Astrocyte of the spinal cord (primary cell): ENCODE data around the gene TMPRSS3.
A peak's percentile ranks its signal among the peaks of the same experiment; 100 is the strongest.
"Not testable (repeated sequence)": the region's sequence is repeated elsewhere in the genome, so short reads cannot be mapped to it uniquely, and the experiment has no call there.

Source experiments
- DNase-seq: peaks from one replicate; pipeline ENCODE4 v3.0.0; 2011; ENCODE audit warnings: low read depth, low spot score
- H3K4me3 ChIP-seq: 2 replicates; pipeline ENCODE4 v1.5.1; 2011; ENCODE audit warnings: low read depth, mild to moderate bottlenecking, low read length, moderate library complexity
- in situ Hi-C: cut with HindIII; loops from 2 replicates; pipeline ENCODE4 v1.10.0; 2017; ENCODE audit warnings: low sequenced_read_pairs
- TF ChIP-seq, protein P1 (sequence below): IDR thresholded peaks from 2 replicates; pipeline ENCODE4 v1.5.1; 2012; ENCODE audit warnings: low read depth, mild to moderate bottlenecking, low read length, inconsistent platforms

Gene TMPRSS3

GRCh38 chr21:42411891-42412635 lies 16.2 kb upstream of the TMPRSS3 start:
- peak; percentile 5 for DNase-seq
- TF ChIP-seq, protein P1, sequence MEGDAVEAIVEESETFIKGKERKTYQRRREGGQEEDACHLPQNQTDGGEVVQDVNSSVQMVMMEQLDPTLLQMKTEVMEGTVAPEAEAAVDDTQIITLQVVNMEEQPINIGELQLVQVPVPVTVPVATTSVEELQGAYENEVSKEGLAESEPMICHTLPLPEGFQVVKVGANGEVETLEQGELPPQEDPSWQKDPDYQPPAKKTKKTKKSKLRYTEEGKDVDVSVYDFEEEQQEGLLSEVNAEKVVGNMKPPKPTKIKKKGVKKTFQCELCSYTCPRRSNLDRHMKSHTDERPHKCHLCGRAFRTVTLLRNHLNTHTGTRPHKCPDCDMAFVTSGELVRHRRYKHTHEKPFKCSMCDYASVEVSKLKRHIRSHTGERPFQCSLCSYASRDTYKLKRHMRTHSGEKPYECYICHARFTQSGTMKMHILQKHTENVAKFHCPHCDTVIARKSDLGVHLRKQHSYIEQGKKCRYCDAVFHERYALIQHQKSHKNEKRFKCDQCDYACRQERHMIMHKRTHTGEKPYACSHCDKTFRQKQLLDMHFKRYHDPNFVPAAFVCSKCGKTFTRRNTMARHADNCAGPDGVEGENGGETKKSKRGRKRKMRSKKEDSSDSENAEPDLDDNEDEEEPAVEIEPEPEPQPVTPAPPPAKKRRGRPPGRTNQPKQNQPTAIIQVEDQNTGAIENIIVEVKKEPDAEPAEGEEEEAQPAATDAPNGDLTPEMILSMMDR: no peak
- no peak overlapping the region for H3K4me3 ChIP-seq
- in situ Hi-C loops: no loop called here

DNA sequence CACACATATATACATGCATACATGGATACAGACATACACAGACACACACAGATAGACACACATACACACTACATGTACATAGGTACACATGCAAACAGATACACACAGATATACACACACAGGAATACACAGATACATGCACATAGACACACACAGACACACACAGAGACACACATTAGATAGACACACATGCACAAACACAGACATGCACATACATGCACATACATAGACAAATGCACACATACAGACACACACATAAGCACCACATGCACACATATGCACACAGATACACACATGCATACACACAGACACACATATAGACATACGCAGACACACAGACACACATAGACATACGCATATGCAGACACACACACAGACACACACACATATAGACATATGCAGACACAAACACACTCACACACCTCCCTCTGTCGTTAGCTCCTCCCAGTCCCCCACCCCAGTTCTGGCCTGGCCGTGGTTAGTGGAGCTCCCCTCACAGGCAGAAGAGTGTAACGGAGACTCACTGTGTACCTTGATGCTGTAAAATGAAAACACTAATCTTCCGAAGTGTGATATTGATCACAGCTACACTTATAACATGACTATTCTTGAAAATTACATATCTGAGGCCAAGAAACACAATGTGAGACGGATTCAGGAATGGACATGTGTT lies 15.5 kb upstream of the TMPRSS3 start:
- in situ Hi-C loops: no loop called here
- DNase-seq: no peak
- TF ChIP-seq, protein P1: no peak
- H3K4me3 ChIP-seq: no peak overlapping the region

GRCh38 chr21:42409366-42409765 lies 13.5 kb upstream of the TMPRSS3 start:
- H3K4me3 ChIP-seq: no peak overlapping the region
- no peak for DNase-seq
- TF ChIP-seq, protein P1: no peak
- in situ Hi-C loops: no loop called here

DNA sequence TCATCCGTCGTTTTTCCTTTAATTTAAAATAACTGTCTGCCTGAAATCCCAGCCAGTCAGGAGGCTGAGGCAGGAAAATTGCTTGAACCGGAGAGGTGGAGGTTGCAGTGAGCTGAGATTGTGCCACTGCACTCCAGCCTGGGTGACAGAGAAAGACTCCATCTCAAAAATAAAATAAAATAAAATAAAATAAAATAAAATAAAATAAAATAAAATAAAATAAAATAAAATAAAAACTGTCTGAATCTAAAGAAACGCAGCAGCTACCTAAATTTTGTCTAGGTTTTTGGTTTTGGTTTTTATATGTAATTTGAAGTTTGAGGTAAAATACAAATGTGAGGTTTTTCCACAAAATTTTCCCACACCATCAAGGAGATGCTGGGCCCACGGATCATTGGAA lies 12.9 kb upstream of the TMPRSS3 start:
- H3K4me3 ChIP-seq, in situ Hi-C loops, DNase-seq: not testable (repeated sequence)

DNA sequence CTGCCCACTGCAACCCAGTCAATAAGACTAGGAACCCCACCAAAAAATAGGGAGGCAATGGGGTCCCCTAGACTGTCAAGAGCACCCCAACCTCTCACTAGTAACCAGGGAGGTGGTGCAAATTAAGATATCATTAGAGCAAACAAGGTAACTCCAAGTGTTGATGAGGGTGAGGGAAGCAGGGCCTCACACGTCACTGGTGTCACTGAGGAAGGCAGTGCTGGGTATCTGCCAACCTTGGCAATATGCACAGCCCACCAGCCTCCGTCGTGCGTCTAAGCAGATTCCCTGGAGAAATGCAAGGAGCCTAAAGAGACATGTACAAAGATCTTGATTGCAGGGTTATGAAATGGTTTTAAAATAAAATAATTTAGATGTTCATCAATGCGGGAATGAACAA lies 11.6 kb upstream of the TMPRSS3 start:
- TF ChIP-seq, protein P1: no peak
- H3K4me3 ChIP-seq: no peak overlapping the region
- in situ Hi-C loops: no loop called here
- no peak for DNase-seq

DNA sequence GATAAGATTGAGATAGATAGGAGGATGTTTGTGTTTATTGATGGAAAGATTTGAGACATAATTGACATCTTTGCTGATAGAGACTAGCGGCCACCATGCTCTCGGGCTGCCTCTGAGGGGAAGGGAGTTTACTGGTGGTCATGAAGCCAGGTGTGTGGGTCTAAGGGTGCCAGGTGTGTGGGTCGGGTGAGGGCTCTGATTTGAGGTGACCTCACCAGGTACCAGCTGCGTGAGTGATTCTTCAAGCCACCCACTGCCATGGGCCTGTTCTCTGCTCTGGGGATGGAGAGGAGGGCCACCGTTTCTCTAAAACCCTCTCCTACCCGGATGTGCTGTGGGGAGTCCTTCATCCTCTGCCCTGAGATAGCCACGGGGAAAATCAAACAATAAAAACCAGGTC lies 11.0 kb upstream of the TMPRSS3 start:
- TF ChIP-seq, protein P1: no peak
- DNase-seq: no peak
- H3K4me3 ChIP-seq: no peak overlapping the region
- in situ Hi-C loops: no loop called here

DNA sequence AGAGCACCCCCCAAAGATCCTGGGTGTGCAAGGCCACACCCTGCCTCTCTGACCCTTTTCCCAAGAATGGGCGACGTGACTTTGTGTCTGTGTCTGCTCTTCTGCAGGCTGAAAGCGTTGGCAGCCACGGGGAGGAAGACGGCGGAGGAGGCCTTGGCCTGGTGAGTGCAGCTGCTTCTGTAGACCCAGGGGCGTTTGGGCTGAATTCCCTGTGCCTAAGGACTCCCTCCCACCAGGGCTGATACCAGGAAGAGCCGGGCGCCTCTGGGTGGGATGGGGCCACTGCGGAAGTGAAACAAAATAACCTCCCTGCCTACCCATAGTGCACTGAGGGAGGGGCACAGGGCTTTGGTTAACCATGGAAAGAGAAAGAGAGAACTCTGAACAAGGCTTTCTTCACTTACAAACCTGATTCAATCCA lies 10.4 kb upstream of the TMPRSS3 start:
- in situ Hi-C loops: no loop called here
- TF ChIP-seq, protein P1: no peak
- H3K4me3 ChIP-seq: no peak overlapping the region
- DNase-seq: no peak
